ENCODE results near the gene RPS6KC1.

- TF ChIP-seq EZH2 (IDR thresholded peaks at IDR 0.05; ENCODE audit: borderline replicate concordance, low read length): no peak
- TF ChIP-seq CTCF (conservative IDR thresholded peaks at IDR 0.05 in 1 of 2, IDR thresholded peaks at IDR 0.05 in 1 of 2; ENCODE audit: extremely low read depth in 1 of 2, insufficient read depth in 1 of 2, low read depth in 1 of 2, low read length in 2 of 2): no peak
These were observed 3.9 kb downstream of the RPS6KC1 start for GRCh38 chr1:213054733-213055591.

All from mammary epithelial cell (primary cell).